GM18858 (cell line): ENCODE measurements around the gene ST13.
"Not testable (repeated sequence)": the region's sequence is repeated elsewhere in the genome, so short reads cannot be mapped to it uniquely, and the experiment has no call there.

Experiments used
- ATAC-seq: cut with Tn5 transposase; IDR thresholded peaks from one replicate; pipeline ENCODE4 v1.9.1; 2021; ENCODE audit not compliant: unreplicated experiment

ST13 gene

GRCh38 chr22:40844951-40845350 lies 11.5 kb downstream of the ST13 start:
- ATAC-seq: no peak

DNA sequence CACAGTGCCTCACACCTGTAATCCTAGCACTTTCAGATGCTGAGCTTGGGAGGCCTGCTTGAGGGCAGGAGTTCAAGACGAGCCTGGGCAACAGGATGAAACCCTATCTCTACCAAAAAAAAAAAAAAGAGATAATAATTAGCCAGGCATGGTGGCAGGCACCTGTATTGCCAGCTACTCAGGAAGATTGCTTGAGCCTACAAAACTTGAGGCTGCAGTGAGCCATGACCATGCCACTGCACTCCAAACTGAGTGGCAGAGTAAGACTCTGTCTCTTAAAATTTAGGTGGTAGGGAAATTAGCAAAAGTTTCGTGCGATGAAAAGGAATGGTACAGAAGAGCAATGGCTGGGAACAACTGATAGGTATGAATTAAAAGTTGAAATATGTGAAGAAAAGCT lies 18.0 kb downstream of the ST13 start:
- ATAC-seq: no peak

DNA sequence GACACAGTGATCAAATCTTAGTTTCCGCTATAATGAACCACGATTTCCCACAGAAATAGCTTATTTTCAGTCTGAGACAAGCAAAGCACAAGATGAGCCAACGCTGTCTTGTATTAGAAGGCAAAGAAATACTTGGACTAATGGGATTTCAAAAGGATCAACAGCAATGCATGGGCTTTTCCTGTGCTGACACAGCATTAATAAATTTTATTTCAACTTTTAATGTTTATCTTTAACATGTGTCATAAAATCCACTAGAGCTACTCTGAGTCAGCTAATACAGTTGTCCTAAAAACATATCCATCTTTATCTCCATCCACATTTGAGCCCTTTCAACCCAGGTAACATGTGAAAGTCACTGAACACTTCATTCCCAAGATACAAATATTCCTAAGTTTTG lies 21.8 kb downstream of the ST13 start:
- ATAC-seq: no peak

DNA sequence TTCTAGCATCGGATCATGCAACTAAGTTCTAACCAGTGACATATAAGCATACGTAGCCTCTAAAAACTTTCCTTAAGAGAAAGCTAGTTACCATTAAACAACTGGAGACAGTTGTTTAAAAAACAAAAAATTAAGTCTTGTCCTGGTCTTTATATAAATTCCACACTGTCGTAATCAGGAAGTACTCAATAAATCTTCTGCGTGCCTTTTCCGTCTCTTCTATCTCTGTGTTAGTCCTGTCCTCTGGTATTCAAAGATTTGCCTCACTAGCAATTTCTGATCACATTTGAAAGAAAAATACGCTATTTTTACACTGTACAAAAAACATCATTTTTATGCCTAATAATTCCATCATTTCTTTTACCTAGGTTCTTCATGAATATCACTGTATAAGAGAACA lies 27.3 kb downstream of the ST13 start:
- ATAC-seq: no peak

GRCh38 chr22:40826984-40827741 lies 29.3 kb downstream of the ST13 start:
- no peak for ATAC-seq

GRCh38 chr22:40826292-40826691 lies 30.1 kb downstream of the ST13 start:
- ATAC-seq: not testable (repeated sequence)

DNA sequence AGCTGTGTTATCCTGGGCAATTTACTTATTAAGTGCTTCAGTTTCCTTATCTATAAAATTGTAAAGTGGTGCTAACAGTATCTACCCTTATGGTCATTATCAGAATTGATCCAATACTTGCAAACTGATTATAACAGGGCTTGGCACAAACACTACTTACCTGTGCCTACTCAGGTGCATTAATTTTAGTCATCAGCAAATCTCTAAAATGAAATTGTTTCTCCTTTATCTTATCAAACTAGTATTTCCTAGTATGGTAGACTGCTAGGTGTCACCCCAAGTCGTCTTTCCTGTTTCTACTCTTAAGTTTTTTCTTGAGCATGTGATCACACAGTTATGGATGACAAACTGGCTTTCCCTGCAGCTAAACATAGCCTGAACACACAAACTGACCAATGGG lies 33.0 kb downstream of the ST13 start:
- ATAC-seq: no peak

GRCh38 chr22:40819599-40820140 lies 36.8 kb downstream of the ST13 start:
- ATAC-seq: no peak

DNA sequence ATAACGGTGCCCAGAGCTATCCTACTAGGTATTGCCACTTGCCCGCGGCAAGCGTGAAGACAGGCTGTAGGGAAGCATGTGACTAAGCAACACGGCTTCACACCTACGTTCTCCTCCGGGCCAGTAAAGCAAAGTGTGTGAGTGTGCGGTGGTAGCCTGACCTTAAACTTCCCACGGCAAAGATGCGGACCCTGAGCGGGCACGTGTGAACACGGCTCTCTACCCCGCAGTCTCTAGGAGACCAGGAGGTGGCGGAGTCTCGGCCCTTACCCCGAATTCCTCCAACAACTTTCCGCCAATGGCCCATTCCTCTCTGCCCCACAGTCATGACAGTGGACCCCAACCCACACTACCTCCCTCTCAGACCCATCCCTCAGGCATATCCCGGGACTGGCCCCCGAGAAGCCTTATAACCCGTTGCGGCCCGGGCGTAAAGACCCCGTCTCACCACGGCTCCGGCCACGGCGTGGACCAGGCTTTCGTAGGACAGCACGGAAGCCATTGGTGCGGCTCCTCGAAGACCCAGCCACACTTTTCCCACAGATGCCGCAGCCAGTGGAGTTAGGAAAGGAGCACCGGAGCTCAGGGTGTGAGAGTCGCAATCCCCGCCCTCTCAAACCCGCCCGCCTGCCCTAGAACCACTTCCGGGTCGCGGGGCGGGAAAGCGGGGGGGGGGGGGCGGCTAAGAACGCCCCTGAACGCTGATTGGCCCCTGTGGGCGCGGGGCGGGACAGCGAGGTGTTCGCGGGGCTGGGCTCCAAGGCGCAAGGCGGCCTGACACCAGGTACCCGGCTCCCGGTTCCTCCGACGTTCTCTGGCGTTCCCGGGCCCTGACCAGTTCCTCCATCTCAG lies 37.5 kb downstream of the ST13 start, which contains the start of gene SLC25A17:
Gene SLC25A17, minus strand, starts transcription at position 600 of the 852 bp plus-strand sequence. Its CDS starts 98 bp downstream, at position 502.
- ATAC-seq: peak; percentile 48

GRCh38 chr22:40818192-40818746 lies 38.2 kb downstream of the ST13 start:
- no peak for ATAC-seq

GRCh38 chr22:40817737-40818136 lies 38.7 kb downstream of the ST13 start:
- no peak for ATAC-seq

GRCh38 chr22:40813912-40814315 lies 42.5 kb downstream of the ST13 start:
- ATAC-seq: no peak

DNA sequence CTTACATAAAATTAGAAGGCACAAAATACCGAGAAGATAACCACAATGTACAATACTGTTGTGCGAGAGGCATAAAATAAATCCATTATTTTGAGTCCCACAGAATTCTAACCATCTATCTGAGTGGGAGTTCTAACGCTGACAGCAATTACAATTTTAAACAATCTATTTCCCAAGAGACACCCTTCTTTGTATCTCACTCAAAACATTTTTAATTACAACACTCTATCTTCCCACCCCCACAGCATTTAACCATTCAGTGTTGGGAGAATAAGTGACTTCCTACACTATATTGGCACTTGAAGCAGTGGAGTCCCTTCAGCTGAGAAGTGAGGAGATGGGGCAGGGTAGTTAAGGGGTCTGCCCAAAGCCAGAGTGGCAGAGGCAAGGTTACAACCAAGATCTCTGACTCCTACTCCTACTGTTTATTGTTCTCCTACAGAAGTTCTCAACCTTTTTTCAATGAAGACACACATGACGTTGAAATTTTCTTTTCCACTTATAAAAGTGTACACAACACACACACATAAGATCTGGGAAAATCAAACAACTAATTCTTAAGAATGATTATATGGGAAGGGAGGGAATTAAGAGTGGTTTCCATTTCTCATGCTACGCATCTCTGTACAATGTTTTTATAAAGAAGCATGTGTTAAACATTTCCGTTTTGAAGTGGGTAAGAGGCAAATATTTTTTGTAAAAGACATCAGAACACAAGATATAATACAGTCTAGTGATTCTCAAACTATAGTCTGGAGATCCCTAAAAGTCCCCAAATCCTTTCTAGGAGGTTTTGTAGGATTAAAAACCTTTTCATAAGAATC lies 48.2 kb downstream of the ST13 start:
- no peak for ATAC-seq

GRCh38 chr22:40806711-40807110 lies 49.7 kb downstream of the ST13 start:
- no peak for ATAC-seq

- no peak for ATAC-seq
Measured at GRCh38 chr22:40805699-40806203, 50.7 kb downstream of the ST13 start.

DNA sequence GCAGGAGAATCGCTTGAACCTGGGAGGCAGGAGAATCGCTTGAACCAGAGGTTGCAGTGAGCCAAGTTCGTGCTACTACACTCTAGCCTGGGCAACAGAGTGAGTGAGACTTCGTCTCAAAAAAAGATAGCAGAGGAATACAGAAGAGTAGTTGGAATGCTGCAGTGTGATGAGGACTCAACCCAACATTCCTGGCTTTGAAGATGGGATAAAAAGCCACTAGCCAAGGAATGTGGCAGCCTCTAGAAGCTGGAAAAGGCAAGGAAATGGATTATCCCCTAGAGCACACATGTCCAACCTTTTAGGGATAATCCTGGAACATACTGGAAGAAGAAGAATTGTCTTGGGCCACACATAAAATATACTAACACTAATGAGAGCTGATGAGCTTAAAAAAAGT lies 51.2 kb downstream of the ST13 start:
- ATAC-seq: no peak

GRCh38 chr22:40803321-40803720 lies 53.1 kb downstream of the ST13 start:
- ATAC-seq: no peak

DNA sequence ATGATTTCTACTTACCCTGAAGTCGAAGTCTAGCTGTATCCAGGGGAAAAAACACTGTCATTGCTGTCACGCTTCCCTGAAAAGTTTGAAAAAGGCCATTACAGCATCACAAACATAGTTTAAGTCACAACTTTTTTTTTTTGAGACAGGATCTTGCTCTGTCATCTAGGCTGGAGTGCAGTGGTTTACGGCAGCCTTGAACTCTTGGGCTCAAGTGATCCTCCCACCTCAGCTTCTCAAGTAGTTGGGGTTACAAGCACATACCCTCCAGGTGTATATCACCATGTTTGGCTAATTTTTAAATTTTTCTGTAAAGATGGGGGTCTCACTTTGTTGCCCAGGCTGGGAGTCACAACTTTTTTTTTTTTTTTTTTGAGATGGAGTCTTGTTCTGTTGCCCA lies 57.4 kb downstream of the ST13 start:
- no peak for ATAC-seq

GRCh38 chr22:40797427-40797826 lies 59.0 kb downstream of the ST13 start:
- ATAC-seq: no peak

- no peak for ATAC-seq
Measured at GRCh38 chr22:40792451-40792850, 64.0 kb downstream of the ST13 start.
